OCI-LY7 (cell line): ENCODE measurements around the gene GJB4. TPM values are rescaled to one million over a fixed set of nuclear protein-coding genes. Genes with fewer than 3 reads are reported as not detected.

Experiments used
- BruUV-seq: library from RNA; stranded (reverse); fragments of 400-500 nt; replicated peaks from 2 replicates; lab custom pipeline; 2021; lab: Mats Ljungman, UMichigan
- CTCF ChIA-PET: fragments of 300-600 bp; sonication (Branson Sonifier 250); formaldehyde crosslinking; loops from one replicate; lab custom pipeline; 2022; ENCODE audit warnings: antibody characterized with exemption; ENCODE audit not compliant: unreplicated experiment; lab: Charles Lee
- POLR2A ChIA-PET: fragments of 300-600 bp; sonication (Branson Sonifier 250); formaldehyde crosslinking; loops from one replicate; lab custom pipeline; 2022; ENCODE audit warnings: antibody characterized with exemption; lab: Charles Lee
- DNase-seq: peaks from one replicate; pipeline ENCODE4 v3.0.0-alpha.2; 2015; ENCODE audit warnings: low spot score
- H2AFZ ChIP-seq: fragments of 200-600 bp; sonication (generic), shearing (Covaris generic); 2 replicates; pipeline ENCODE4 v1.6.1; 2014; ENCODE audit warnings: mild to moderate bottlenecking, antibody characterized with exemption, low read length, moderate library complexity
- H3K27ac ChIP-seq: fragments of 200-600 bp; sonication (generic); 2 replicates; pipeline ENCODE4 v1.5.1; 2014; ENCODE audit warnings: mixed run types, low read depth, mild to moderate bottlenecking, moderate library complexity, low read length, inconsistent platforms; ENCODE audit not compliant: poor library complexity, severe bottlenecking
- H3K36me3 ChIP-seq: fragments of 200-600 bp; sonication (generic); 2 replicates; pipeline ENCODE4 v1.6.1; 2014; ENCODE audit warnings: mild to moderate bottlenecking, antibody characterized with exemption, low read length, moderate library complexity, mixed read lengths; ENCODE audit not compliant: insufficient read depth
- H3K4me1 ChIP-seq: fragments of 200-600 bp; sonication (generic); 2 replicates; pipeline ENCODE4 v1.5.1; 2014; ENCODE audit warnings: mild to moderate bottlenecking, low read length; ENCODE audit not compliant: insufficient read depth, poor library complexity, severe bottlenecking
- H3K4me2 ChIP-seq: fragments of 200-600 bp; sonication (generic); 2 replicates; pipeline ENCODE4 v1.6.1; 2014; ENCODE audit warnings: mild to moderate bottlenecking, low read length
- H3K4me3 ChIP-seq: fragments of 200-600 bp; sonication (generic); 2 replicates; pipeline ENCODE4 v1.5.1; 2014; ENCODE audit warnings: mild to moderate bottlenecking, low read depth, low read length; ENCODE audit not compliant: poor library complexity, severe bottlenecking
- H3K79me2 ChIP-seq: fragments of 200-600 bp; sonication (generic); 2 replicates; pipeline ENCODE4 v1.6.1; 2016; ENCODE audit warnings: low read depth, mild to moderate bottlenecking, low read length, moderate library complexity, mixed read lengths; ENCODE audit not compliant: insufficient read depth
- H3K9me2 ChIP-seq: fragments of 200-600 bp; sonication (generic); 2 replicates; pipeline ENCODE4 v1.6.1; 2016; ENCODE audit warnings: mild to moderate bottlenecking, low read length, mixed read lengths; ENCODE audit not compliant: insufficient read depth
- H3K9me3 ChIP-seq: fragments of 200-600 bp; sonication (generic); 2 replicates; pipeline ENCODE4 v1.6.1; 2014; ENCODE audit warnings: mild to moderate bottlenecking, mixed run types, low read length, mixed read lengths
- H4K20me1 ChIP-seq: fragments of 200-600 bp; sonication (generic); 2 replicates; pipeline ENCODE4 v1.6.1; 2014; ENCODE audit warnings: mild to moderate bottlenecking, antibody characterized with exemption, low read length, moderate library complexity, mixed read lengths; ENCODE audit not compliant: insufficient read depth
- EZH2phosphoT487 ChIP-seq: fragments of 200-600 bp; sonication (generic); IDR thresholded peaks from 2 replicates; pipeline ENCODE4 v1.6.1; 2018; ENCODE audit warnings: low read depth, borderline replicate concordance, mild to moderate bottlenecking, mixed run types, antibody characterized with exemption, low read length, moderate library complexity, mixed read lengths
- intact Hi-C: fragments of 100-400 bp; cut with micrococcal nuclease; formaldehyde crosslinking; loops from one replicate; pipeline ENCODE4 v1.10.0; 2022; ENCODE audit not compliant: unreplicated experiment
- total RNA-seq, 2 experiments: library from RNA; depleted of rRNA in 1 of 2; stranded (reverse); fragments of >200 nt in 1 of 2; shearing (Covaris generic) in 1 of 2; gene quantifications; 2 replicates each; pipeline ENCODE4 v1.2.3, GENCODE V29; 2014 to 2022
- TF ChIP-seq, protein P1 (sequence below): fragments of 200-600 bp; sonication (generic); conservative IDR thresholded peaks from 2 replicates; pipeline ENCODE4 v1.5.1; 2014; ENCODE audit warnings: mild to moderate bottlenecking, antibody characterized with exemption, low read length, moderate library complexity, mixed read lengths

GJB4 gene
- total RNA-seq, 2 experiments from 2014 or later = not detected

DNA sequence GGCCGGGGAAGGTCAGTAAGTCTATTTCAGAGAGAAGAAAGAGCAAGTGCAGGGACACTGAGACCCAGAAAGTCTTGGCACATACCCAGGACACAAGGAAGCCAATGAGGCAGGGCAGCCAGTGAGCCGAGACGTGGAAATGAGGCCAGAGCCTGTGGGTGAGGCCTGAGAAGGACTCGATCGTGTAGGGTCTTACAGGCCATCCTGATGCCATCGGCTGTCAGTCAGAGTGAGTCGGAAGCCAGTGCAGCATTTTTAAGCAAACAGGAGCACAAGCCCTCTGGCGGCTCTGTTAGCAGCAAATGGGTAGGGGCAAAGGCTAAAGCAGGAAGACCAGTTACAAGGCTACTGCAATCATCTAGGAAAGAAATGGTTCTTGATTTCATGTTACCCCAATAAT, 15.4 kb downstream of the GJB4 start:
- no peak overlapping the region for H3K27ac ChIP-seq
- no peaks in the 10 kb centered on the region for H3K36me3 ChIP-seq
- intact Hi-C loops = no loop called here
- H2AFZ ChIP-seq = no peak overlapping the region
- no TSS peak for BruUV-seq
- H3K4me1 ChIP-seq = no peaks in the 10 kb centered on the region
- ChIA-PET CTCF (no interaction called here), POLR2A (no interaction called here)
- no peaks in the 10 kb centered on the region for H3K79me2 ChIP-seq
- H4K20me1 ChIP-seq = no peaks in the 10 kb centered on the region
- TF ChIP-seq, protein P1, sequence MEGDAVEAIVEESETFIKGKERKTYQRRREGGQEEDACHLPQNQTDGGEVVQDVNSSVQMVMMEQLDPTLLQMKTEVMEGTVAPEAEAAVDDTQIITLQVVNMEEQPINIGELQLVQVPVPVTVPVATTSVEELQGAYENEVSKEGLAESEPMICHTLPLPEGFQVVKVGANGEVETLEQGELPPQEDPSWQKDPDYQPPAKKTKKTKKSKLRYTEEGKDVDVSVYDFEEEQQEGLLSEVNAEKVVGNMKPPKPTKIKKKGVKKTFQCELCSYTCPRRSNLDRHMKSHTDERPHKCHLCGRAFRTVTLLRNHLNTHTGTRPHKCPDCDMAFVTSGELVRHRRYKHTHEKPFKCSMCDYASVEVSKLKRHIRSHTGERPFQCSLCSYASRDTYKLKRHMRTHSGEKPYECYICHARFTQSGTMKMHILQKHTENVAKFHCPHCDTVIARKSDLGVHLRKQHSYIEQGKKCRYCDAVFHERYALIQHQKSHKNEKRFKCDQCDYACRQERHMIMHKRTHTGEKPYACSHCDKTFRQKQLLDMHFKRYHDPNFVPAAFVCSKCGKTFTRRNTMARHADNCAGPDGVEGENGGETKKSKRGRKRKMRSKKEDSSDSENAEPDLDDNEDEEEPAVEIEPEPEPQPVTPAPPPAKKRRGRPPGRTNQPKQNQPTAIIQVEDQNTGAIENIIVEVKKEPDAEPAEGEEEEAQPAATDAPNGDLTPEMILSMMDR = no peak
- TF ChIP-seq EZH2phosphoT487 = no peak
- H3K9me2 ChIP-seq = no peaks in the 10 kb centered on the region
- no peaks in the 10 kb centered on the region for H3K9me3 ChIP-seq
- H3K4me3 ChIP-seq = no peak overlapping the region
- DNase-seq = no peak
- H3K4me2 ChIP-seq = no peak overlapping the region

DNA sequence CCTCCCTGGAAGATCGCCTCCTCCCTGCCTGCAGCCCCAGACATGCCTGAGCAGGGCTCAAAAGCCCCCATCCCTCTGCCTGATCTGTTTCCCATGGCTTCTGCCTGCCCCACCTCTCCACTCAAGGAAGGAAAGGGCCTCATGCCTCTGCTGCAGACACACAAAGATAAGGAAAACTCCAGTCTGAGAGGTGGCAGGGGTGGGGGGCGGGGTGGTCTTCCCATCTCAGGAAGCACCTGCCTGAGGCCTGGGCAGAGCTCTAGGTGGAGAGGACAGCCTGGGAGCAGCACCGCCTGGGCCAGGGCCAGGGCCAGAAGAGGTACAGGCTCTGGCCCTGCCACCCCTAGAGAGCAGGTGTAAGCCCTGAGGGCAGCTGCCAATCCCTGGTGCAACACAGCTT, 17.4 kb downstream of the GJB4 start:
- H3K27ac ChIP-seq = no peak overlapping the region
- no peaks in the 10 kb centered on the region for H3K9me2 ChIP-seq
- ChIA-PET CTCF (no interaction called here), POLR2A (no interaction called here)
- no peaks in the 10 kb centered on the region for H4K20me1 ChIP-seq
- H3K36me3 ChIP-seq = no peaks in the 10 kb centered on the region
- no peak for DNase-seq
- no TSS peak for BruUV-seq
- H3K4me2 ChIP-seq = no peak overlapping the region
- no peak overlapping the region for H3K4me3 ChIP-seq
- no peaks in the 10 kb centered on the region for H3K9me3 ChIP-seq
- H3K79me2 ChIP-seq = no peaks in the 10 kb centered on the region
- no peak for TF ChIP-seq EZH2phosphoT487
- TF ChIP-seq, protein P1 = no peak
- H3K4me1 ChIP-seq = no peaks in the 10 kb centered on the region
- no peak overlapping the region for H2AFZ ChIP-seq
- intact Hi-C loops = no loop called here

DNA sequence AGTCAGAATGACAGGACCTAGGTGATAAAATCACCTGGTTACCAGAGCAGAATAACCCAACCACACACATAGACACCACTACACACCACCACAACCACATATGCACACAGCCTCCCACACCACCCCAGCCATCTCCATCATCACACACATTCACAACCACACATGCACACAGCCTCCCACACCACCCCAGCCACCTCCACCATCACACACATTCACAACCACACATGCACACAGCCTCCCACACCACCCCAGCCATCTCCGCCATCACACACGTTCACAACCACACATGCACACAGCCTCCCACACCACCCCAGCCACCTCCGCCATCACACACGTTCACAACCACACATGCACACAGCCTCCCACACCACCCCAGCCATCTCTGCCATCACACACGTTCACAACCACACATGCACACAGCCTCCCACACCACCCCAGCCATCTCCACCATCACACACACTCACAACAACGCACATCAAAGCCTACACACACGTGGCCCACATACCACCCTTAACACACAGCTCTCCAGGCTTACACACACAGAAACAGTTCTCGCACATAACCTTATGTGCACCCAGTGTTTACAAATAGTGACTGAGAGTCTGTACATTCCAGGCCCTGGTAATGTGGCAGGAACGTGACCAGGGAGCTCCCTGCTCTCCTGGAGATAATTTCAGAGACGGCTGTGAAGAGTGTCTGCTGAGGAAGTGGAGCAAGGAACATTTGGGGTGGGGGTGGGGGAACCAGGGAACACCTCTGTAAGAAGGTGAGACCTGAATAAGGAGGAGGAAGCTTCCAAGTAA, 18.2 kb downstream of the GJB4 start:
- CTCF ChIA-PET = no interaction called here
- no TSS peak for BruUV-seq

More for the DNA sequence above, 18.2 kb downstream of the GJB4 start:
- H3K4me2 ChIP-seq = no peak overlapping the region
- no peak overlapping the region for H3K27ac ChIP-seq
- no peaks in the 10 kb centered on the region for H3K79me2 ChIP-seq
- no peaks in the 10 kb centered on the region for H3K9me3 ChIP-seq
- H3K9me2 ChIP-seq = no peaks in the 10 kb centered on the region
- POLR2A ChIA-PET = interaction anchor here (0.6 kb wide), 1 partner anchor 56 kb away, joined by 3 read pairs; no protein-coding TSS in a partner anchor
- no peak overlapping the region for H2AFZ ChIP-seq
- no peak overlapping the region for H3K4me3 ChIP-seq
- TF ChIP-seq EZH2phosphoT487 = no peak
- TF ChIP-seq, protein P1 = no peak
- intact Hi-C loops = no loop called here
- no peaks in the 10 kb centered on the region for H3K36me3 ChIP-seq
- H3K4me1 ChIP-seq = no peaks in the 10 kb centered on the region
- no peaks in the 10 kb centered on the region for H4K20me1 ChIP-seq
- DNase-seq = no peak
